Mucosa of descending colon (tissue), 3 donors: Measurements from ENCODE around the gene GALP. TPM values are rescaled to one million over a fixed set of nuclear protein-coding genes. Genes with fewer than 3 reads are reported as not detected.

Source experiments
- ATAC-seq: fragments of 200-7000 bp; cut with Tn5 transposase; one replicate; pipeline ENCODE4 v1.9.1; 2020; ENCODE audit warnings: mild to moderate bottlenecking, moderate library complexity
- DNase-seq, 3 donors: peaks; one replicate each; pipeline ENCODE4 v3.0.0-alpha.2; 2020
- H3K36me3 ChIP-seq: fragments of 200-600 bp; one replicate; pipeline ENCODE4 v1.8.0; 2021; ENCODE audit warnings: low read depth, mild to moderate bottlenecking
- H3K4me1 ChIP-seq: fragments of 200-600 bp; one replicate; pipeline ENCODE4 v1.8.0; 2021; ENCODE audit warnings: low read depth, mild to moderate bottlenecking
- H3K4me3 ChIP-seq: fragments of 200-600 bp; one replicate; pipeline ENCODE4 v1.8.0; 2021; ENCODE audit warnings: mild to moderate bottlenecking
- H3K9me3 ChIP-seq: fragments of 200-600 bp; one replicate; pipeline ENCODE4 v1.8.0; 2021; ENCODE audit warnings: mild to moderate bottlenecking
- CTCF ChIP-seq: fragments of 200-600 bp; IDR thresholded peaks from one replicate; pipeline ENCODE4 v1.8.0; 2022; ENCODE audit warnings: antibody characterized with exemption, mild to moderate bottlenecking
- intact Hi-C, 2 donors: fragments of 100-400 bp; cut with DNase I in 1 of 2; cut with micrococcal nuclease in 1 of 2; formaldehyde crosslinking; loops; one replicate each; pipeline versions ENCODE4 v1.11.0 to v1.11.1; 2022; cut with DNase I, micrococcal nuclease
- total RNA-seq, 3 donors: library from RNA; stranded (reverse); fragmentation: NEBNext Ultra II Directional in 2 of 3; extraction: Animal tissue kit (Norgen Biotek cat#: 25700) in 2 of 3; gene quantifications; one replicate each; pipeline versions ENCODE4 v1.2.1 to v1.2.4, GENCODE V29; 2021 to 2023
- donor health status: DM: no; HTN: no; CAD: no; lungs with moderate emphysema.
- donor health status: DM: no; HTN: no; CAD: no.
- donor health status: DM: no; HTN: yes; CAD: no.

The GALP gene
- total RNA-seq, 3 donors from 2014 or later = not detected

- no peaks in the 10 kb centered on the region for H3K36me3 ChIP-seq
- H3K4me3 ChIP-seq = no peak overlapping the region
- no peak for ATAC-seq
- no peaks in the 10 kb centered on the region for H3K9me3 ChIP-seq
- TF ChIP-seq CTCF = no peak
- H3K4me1 ChIP-seq = no peaks in the 10 kb centered on the region
- intact Hi-C loops = loop anchor here in 1 of 2 donors (10.0 kb wide), 1 partner anchor 102 kb away; no protein-coding TSS in a partner anchor
- no peak for DNase-seq
Measured at GRCh38 chr19:56176881-56177280, 1.1 kb downstream of the GALP start.

- no peak overlapping the region for H3K4me3 ChIP-seq
- H3K9me3 ChIP-seq = no peaks in the 10 kb centered on the region
- H3K4me1 ChIP-seq = no peaks in the 10 kb centered on the region
- TF ChIP-seq CTCF = no peak
- DNase-seq = no peak
- H3K36me3 ChIP-seq = no peaks in the 10 kb centered on the region
- no peak for ATAC-seq
- intact Hi-C loops = loop anchor here in 1 of 2 donors (10.0 kb wide), 1 partner anchor 103 kb away; no protein-coding TSS in a partner anchor
Measured at GRCh38 chr19:56177564-56178243, 1.9 kb downstream of the GALP start.

DNA sequence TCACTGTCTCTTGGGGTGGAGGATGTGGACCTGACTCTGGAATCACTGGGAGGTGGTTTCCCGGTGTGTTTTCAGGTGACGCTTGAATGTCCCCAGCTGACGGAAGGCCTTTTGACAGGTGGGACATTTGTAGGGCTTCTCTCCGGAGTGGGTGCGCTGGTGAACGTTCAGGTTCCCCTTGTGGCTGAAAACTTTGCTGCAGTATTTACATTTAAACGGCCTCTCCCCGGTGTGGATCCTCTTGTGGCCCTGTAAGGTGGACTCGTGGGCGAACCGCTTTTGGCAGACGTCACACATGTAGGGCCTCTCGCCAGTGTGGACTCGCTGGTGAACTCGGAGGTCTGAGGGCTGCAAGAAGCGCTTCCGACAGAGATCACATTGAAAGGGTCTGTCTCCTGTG is 14.0 kb downstream of the GALP start:
- DNase-seq (no peak), ATAC-seq (no peak)
- H3K4me3 ChIP-seq = no peak overlapping the region
- no peaks in the 10 kb centered on the region for H3K36me3 ChIP-seq
- intact Hi-C loops = no loop called here
- H3K9me3 ChIP-seq = no peaks in the 10 kb centered on the region
- no peaks in the 10 kb centered on the region for H3K4me1 ChIP-seq
- TF ChIP-seq CTCF = no peak

GRCh38 chr19:56191115-56191514 is 15.3 kb downstream of the GALP start:
- H3K9me3 ChIP-seq = no peaks in the 10 kb centered on the region

DNA sequence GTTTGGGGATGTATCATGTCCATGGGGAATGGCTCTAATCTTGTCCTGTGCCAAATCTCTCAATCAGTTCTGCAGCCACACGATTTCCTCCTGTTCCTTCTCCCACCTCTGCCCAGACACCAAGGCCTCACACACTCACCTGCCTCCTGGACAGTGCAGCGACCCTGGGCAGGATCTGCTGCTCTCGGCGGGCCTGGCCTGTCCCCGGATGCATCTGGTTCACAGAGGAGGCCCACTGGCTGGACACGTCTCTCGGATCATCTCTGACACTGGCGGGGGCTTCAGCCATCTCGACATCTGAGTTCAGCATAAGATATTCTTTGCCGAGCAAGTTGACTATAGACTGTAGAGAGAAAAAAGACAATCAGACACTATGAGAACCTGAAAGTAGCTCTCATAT is 15.9 kb downstream of the GALP start:
- Histone ChIP-seq H3K4me3 (no peak overlapping the region), H3K36me3 (no peaks in the 10 kb centered on the region), H3K4me1 (no peaks in the 10 kb centered on the region), H3K9me3 (no peaks in the 10 kb centered on the region)
- TF ChIP-seq CTCF = no peak
- DNase-seq (no peak), ATAC-seq (no peak)
- intact Hi-C loops = no loop called here

More at GRCh38 chr19:56191115-56191514, 15.3 kb downstream of the GALP start:
- H3K4me3 ChIP-seq = no peak overlapping the region
- intact Hi-C loops = no loop called here
- TF ChIP-seq CTCF = no peak
- H3K4me1 ChIP-seq = no peaks in the 10 kb centered on the region
- DNase-seq (no peak), ATAC-seq (no peak)
- H3K36me3 ChIP-seq = no peaks in the 10 kb centered on the region
